NCI-H2107 (cell line): ENCODE measurements around the gene VPS37D.
"Not testable (repeated sequence)": the region's sequence is repeated elsewhere in the genome, so short reads cannot be mapped to it uniquely, and the experiment has no call there.

ENCODE experiments used
- DNase-seq: peaks from one replicate; lab custom pipeline; 2025; lab: John Stamatoyannopoulos, UW

VPS37D gene

DNA sequence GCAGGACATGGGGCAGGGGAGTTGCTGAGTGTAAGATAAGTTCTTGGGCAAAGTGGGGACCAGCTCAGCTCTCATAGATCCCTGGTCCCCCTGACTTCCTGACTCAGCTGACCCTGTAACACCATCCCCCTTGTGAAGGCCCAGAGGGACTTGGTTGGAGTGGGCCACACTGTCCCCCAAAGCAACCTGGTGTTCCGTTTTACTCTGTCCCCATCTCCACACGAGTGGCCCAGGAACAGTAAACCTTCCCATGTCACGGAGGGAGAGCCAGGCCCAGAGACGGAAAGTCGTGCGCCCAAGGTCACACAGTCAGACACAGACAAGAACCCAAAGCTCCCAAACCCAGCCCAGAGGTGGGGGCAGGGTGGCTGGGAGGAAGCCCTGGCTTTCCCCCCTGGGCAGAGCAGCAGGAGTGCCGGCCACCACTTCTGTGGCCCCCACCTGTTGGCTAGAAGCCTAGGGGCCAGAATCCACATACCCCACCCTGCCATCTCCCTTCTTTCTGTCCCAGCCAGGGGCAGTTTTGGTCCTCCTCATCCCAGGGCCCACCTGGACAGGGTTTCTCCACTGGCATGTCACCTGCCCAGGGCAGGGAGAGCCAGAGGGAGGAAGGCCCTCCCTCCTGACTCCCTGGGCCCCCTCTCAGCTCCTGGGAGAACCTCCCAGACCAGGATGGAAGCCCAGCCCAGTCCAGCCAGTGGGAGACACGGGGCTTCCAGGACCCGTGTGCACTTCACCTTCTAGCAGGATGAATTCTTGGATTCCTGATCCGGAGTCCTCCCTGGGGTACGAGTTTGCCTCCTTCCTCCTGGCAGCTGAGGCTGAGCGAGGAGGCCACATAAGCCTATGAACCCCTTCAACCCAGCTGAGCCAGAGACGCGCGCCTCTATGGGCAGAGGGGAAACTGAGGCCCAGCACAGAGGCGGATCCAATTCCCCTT is 20.6 kb upstream of the VPS37D start:
- no peak for DNase-seq

DNA sequence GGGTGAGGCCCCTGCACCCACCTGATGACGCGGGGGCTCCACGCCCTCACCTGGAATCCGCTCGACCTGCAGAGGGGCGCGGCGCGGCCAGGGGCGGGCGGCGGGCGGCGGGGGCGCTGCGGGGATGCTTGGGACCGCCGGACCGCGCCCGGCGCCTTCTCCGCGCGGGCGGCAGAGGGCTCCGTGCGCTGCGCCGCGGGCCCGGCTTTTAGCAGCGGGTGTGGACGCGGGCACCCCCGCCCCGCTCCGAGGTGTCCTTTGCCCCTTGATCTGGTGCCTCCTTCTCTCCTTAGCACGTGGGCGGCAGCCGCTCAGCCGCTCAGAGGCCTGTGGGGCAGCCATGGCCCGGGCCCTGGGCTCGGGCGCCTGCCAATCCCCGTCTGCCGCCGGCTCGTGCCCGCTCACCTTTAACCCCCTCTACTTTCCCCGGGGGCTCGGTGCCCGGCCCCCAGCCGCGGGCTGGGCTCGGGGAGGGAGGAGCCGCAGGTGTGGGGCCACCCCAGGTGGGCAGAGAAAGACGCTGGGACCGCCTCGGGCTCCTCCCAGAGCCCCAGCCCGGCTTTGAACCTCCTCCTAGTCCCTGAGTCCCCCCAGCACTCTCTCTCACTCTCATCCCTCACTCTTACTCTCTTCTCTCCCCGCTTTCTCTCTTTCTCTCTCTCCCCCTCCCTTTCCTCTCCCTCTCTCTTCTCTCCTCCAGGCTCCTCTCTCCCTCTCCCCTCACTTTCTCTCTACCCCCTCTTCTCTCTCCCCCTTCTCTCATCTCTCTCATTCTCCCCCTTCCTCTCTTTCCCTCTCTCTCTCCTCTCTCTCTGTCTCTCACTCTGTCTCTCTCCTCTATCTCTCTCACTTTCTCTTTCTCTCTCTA is 19.7 kb upstream of the VPS37D start:
- no peak for DNase-seq

DNA sequence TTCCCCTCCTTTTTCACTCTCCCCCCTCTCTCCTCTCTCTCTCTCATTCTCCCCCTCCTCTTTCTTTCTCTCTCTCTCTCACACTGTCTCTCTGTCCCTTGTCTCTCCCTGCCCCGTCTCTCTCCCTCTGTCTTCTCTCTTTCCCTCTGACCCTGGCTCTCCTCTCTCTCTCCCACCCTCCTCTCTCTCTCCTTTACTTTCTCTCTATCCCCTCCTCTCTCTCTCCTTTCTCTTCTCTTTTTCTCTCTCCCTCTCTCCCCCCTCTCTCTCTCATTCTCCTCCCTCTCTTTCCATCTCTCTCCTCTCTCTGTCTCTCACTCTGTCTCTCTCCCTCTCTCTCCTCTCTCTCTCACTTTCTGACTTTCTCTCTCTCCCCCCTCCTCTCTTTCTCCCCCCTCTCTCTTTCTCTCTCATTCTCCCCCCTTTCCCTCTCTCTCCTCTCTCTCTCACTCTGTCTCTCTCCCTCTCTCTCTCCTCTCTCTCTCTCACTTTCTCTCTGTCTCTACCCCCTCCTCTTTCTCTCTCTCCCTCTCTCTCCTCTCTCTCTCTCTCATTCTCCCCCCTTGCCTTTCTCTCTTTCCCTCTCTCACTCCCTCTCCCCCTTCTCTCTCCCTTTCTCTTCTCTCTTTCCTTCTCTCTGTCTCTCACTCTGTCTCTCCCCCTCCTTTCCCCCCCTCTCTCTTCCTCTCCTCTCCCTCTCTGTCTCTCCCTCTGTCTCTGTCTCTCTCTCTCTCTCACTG is 18.9 kb upstream of the VPS37D start:
- no peak for DNase-seq

DNA sequence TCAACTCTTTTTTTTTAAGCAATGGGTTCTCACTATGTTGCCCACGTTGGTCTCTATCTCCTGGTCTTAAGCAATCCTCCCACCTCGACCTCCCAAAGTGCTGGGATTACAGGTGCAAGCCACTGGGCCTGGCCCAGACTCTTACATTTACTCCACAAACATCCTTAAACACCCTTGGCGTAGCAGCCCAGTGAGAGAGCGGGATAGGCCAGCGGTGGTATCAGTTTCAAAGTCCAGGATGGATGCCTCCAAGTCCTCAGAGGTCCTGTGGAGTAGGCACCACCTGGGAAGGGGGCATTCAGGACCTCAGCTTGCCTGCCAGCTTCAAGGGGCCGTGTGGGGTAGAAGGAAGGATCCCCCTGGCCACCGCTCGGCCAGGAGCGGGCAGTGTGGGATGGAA is 18.1 kb upstream of the VPS37D start:
- no peak for DNase-seq

DNA sequence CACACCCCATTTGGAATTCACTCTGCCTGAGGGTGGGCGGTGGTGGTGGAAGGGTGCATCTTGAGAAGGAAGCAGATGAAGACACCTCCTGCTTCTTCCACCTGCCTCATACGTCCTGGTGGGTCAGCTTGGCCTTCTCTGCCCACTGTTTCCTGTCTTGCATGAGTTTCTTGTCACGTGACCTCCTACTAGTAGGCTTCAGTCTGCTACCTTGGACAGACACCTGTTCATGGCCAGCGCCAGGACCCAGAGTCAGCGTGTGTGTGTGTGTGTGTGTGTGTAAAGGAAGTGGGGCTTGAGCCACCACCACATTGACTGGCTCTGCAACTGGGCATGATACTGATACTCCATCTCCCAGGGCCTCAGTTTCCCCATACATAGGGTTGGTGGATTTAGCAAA is 17.1 kb upstream of the VPS37D start:
- DNase-seq = no peak

DNA sequence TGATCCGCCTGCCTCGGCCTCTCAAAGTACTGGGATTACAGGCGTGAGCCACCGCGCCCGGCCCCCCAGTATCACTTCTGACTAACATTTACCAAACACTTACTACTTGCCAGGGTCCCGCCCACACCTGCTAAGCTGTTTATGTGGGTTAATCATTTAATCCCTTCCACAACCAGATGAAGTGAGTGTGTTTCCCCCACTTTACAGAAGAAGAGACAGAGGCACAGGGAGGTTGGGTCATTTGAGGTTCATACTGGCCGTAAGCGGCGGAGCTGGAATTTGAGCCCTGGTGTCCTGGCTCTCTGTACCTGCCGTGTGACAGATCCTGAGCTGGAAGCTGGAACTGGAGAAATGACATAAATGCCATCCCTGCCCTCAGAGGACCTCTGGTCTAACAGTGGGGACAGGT is 15.1 kb upstream of the VPS37D start:
- DNase-seq = no peak

DNA sequence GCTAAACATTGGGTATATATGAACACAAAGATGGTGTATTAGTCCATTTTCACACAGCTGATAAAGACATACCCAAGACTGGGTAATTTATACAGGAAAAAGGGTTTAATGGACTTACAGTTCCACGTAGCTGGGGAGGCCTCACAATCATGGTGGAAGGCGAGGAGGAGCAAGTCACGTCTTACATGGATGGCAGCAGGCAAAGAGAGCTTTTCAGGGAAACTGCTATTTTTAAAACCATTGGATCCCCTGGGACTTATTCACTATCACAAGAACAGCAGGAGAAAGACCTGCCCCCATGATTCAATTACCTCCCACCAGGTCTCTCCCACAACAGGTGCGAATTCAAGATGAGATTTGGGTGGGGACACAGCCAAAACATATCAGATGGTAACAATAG is 12.3 kb upstream of the VPS37D start:
- DNase-seq = not testable (repeated sequence)

DNA sequence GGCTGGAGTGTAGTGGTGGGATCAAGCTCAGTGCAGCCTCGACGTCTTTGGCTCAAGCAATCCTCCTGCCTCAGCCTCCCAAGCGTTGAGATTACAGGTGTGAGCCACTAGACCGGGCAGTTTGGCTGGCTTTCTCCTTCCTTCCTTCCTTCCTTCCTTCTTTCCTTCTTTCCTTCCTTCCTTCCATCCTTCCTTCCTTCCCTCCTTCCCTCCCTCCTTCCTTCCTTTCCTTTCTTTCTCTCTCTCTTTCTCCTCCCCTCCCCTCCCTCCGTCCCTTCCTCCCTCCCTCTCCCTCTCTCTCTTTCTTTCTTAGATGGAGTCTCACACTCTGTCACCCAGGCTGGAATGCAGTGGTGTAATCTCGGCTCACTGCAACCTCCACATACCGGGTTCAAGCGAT is 7.6 kb upstream of the VPS37D start:
- no peak for DNase-seq

DNA sequence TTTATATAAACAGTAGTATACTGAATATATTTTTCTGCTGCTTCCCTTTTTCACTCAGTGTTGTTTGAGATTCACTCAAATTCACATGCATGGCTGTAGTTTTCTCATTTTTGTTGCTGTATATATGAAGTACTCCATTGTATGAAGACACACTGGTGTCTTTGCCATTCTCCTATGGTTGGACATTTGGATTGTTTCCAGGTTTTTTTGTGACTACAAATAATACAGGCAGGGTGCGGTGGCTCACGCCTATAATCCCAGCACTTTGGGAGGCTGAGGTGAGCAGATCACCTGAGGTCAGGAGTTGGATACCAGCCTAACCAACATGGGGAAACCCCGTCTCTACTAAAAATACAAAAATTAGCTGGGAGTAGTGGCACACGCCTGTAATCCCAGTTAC is 7.0 kb upstream of the VPS37D start:
- not testable (repeated sequence) for DNase-seq

DNA sequence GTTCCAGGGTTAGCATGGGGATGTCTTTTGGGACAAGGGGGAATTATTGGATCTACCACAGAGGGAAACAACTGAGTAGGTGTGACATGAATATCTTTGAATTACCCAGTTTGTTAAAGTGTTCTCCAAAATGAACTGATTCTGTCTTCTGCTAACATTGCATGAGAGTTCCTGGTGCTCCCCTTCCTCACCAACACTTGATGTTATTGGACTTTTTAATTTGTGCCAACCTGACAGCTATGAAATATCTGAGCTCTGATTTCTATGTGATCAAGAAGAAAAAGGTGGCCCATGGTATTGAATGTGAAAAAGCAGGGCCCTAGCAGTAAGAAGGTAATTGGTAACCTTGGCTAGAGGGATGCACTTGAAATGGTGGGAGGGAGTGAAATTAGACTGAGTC is 4.6 kb upstream of the VPS37D start:
- DNase-seq = no peak

DNA sequence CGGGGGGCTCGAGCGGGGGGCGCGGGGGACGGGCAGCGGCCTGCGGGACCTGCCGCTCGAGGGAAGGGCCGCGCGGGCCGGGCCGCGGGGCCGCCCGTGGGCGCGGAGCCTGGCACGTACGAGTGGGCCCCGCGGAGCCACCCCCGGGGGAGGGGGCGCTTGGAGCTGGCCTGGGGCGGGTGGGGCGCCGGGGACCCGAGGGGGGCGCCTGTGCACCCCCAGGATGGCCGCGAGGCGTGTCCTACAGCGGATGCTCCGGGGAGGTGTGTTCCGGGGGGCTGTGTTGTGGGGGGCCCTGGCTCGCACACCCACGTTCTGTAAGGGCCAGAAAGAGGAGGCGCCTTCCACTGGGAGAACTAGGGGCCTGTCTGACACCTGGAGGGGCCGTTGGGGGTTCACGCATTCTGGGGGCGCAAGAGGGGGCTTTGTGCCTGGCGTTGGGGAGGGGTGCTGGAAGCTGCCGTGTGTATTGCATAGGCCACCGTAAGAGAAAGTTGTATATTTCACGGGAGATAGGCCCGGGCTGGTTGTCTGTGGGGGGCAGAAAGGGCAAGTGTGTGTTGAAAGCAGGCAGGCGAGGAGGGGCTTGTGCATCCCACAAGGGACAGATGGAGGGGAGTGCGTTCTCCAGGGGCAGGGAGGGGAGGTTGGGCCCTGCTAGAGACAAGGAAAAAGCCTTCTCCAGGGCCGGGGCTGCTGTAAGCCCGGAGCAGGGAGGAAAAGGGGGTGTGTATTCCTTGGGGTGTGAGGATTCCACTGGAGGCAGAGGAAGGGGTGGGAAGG is 663 bp downstream of the VPS37D start:
- no peak for DNase-seq

DNA sequence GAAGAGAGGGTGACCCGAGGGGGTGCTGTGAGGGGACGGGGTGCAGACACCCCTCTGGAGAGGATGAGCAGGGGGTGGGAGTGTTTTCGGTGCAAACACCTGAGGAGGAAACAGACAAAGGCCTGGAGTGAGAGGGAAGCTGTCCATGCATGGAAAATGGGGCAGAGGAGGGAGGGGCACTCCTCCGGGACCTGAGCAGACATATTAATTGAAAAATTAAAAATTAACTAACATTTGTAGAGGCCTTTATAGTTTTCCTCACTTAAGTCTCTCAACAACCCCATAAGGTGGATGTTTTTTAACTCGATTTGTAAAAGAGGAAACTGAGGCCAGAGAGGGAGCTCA is 1.2 kb downstream of the VPS37D start:
- DNase-seq = no peak

DNA sequence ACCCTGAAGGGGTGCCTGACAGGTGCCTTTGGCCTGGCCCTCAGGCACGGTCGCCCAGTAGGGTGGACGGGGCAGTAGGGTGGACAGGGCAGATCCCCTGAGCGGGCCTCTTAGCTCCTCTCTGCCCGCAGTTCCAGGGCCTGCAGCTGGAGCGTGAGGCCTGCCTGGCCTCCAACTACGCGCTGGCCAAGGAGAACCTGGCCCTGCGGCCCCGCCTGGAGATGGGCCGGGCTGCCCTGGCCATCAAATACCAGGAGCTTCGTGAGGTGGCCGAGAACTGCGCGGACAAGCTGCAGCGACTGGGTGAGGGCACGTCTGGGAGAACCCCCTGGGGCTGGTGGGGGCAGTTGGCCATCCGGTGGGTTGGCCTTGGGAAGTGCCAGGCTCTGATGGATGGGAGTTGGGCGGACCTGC is 1.7 kb downstream of the VPS37D start:
- DNase-seq = no peak

DNA sequence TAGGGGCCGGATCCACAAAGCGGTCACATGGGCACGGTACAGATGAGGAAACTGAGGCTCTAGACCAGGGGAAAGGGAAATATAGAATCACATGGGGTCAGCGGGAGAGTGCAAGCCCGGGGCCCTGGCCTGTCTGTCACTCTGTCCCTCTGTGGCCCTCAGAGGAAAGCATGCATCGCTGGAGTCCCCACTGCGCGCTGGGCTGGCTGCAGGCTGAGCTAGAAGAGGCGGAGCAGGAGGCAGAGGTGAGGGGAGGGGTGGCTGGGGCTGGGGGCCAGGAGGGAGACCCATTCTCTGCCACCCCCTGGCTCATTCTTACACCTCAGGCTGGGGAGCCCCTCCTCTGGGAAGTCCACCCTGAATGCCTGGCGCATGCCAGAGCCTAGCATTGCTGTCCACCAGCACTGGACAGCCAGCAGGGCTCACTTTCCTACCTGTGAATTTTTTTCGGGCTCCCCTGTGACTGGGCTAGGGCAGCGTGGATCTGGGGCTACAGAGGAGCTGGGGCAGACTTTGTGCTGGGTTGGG is 2.3 kb downstream of the VPS37D start:
- no peak for DNase-seq

DNA sequence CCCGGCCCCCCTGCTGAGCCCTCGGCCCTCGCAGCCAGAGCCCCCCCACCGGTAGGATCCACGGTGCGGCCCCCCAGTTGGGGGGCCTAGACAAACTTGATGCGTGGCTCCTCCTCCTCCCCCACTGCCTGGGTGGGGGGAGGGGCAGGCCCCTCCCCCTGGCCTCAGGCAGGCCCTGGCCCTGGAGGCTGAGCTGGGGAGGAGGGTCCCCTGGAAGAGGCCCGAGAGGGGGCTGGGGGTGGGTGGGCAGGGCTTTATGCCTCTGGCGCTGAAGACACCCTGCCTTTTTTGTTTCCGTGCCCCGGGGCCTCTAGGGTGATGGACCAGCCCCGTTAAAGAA is 3.7 kb downstream of the VPS37D start:
- DNase-seq = no peak

DNA sequence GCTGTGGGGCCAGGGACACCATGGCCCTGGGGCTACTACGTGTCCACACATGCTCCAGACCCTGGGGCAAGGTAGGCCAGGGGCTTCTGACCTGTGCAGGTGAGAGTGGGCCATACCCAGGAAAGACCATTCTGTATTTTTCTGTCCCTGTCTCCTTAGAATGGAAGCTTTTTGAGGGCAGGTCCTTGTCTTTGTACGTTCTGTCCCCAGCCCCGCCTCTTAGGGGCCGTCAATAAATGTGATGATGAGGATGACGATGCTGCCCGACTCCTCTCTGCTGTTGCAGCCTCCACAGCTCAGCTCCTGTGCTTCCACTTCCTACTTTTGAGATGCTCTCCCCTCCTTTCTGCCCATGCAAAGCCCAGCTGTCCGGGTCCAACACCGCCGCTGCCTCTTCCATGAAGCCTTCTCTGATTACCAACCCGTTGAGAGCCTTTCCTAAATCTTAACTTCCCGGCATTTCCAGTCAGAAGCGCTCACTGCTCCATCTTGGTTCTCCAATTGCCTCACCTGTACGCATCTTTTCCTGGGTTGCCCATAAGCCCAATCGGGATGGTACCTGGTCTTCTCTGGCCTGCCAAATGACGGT is 4.3 kb downstream of the VPS37D start:
- DNase-seq = no peak

DNA sequence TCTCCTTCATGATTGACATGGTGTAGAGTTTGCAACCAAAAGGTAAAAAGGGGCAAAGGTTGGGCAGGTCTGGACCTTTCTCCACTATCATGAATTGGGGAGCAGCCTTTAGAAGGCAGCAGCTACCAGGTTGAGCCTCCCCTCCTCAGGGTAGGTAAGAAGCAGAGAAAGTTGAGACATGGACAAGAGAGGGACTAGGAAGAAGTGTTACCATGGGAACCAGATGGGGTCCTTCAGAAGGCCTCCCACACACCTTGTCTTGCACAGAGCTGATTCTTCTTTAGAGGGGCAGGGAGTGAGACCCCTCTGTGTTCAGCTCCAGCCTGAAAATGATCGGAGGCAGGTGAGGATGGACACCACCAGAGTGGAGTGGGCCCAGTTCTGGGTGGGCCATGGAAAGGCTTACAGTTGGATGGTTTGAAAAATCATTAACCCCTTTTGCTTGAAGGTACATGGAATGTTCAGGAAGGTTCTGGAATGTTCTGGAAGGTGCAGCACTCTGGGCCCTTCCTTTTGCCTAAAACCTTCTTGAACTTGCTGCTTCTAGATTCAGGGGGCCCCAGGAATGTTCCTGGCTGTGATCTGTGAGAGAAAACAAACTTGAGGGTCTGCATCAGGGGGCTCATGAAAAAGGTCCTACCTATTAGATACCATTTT is 7.0 kb downstream of the VPS37D start:
- no peak for DNase-seq

DNA sequence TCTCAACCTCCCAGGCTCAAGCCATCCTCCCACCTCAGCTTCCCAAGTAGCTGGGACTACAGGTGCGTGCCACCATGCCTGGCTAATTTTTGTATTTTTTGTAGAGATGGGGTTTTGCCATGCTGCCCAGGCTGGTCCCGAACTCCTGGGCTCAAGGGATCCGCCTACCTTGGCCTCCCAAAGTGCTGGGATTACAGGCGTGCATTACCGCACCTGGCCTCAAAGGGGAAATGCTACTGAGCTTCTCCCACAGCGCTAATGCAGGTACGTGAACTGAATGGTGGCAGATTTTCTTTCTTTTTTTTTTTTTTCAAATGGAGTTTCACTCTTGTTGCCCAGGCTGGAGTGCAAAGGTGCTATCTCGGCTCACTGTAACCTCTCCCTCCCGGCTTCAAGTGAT is 8.4 kb downstream of the VPS37D start:
- not testable (repeated sequence) for DNase-seq

DNA sequence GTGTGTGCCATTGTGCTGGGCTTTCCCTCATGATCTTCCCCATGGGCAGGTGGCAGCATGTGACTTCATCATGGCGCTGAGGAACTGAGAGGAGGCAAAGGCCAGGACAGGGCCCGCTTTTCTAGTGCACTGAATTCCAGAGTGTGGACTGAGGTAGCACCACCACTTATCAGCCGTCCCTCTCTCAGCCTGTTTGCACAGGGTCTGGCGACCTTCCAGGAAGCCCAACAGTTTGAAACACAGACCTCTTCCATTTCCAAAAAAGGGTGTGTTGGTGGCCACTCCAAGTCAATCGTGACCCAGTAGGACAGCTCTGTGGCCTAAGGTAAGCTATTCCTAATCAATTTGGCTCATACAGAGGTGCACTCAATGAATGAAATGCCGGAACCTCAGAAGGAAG is 11.2 kb downstream of the VPS37D start:
- DNase-seq = no peak

DNA sequence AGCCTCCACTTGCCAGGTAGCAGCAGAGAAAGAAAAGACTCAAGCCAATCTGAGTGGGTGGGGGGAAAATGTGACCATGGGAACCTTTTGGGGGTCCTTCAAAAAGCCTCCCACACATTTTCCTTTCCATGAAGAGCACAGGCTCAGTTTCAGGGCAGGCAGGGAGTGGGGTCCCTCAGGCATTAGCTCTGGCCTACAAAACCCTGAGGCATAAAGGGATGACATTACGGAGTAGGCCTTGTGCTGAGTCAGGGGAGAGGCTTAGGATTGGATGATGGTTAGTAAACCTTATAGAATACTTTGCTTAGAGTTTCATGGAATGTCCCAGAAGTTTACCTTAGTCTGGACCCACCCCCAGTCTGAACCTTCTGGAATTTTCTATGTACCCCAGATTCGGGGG is 12.1 kb downstream of the VPS37D start:
- no peak for DNase-seq

DNA sequence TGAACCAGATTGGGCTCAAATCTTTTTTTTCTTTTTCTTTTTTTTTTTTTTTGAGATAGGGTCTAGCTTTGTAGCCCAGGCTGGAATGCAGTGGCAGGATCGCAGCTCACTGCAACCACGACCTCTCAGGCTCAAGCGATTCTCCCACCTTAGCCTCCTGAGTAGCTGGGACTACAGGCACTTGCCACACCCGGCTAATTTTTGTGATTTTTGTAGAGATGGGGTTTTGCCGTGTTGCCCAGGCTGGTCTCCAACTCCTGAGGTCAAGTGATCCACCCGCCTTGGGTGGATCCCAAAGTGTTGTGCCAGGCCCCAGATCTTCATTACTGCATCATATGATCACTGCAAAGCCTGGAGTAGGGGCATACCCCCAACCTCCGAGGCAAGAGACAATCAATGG is 12.9 kb downstream of the VPS37D start:
- no peak for DNase-seq
